Measurements from ENCODE around the gene SUSD3.

Gene SUSD3

DNA sequence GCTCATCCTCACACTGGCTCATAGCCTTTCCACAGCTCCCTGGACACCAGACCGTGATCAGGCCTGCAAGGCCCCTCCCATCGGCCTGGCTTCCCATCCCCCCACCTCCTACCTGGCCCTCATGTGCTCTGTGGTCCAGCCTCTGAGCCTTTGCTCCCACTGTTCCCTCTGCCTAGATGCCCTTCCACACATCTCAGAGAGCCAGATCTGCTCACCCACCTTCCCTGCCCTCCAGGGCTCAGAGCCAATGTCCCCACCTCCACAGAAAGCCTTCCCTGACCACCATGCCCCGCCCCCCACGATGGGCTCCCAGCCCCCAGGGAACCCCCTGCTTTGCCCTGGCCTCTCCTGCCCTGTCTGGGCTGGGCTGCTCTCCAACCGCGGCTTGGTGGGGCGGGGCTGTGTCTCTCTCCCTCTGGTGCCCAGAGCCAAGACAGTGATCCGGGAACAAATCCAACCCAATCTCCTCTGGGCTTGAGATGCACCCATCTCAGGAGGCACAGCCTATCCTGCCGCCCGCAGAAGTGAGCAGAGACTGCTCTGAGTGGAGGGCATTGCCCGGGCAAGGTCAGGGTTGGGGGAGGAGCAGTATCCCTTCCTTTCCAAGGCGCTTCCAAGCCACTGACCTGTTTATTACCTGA, 73.9 kb downstream of the SUSD3 start:
- TF ChIP-seq, protein P1, sequence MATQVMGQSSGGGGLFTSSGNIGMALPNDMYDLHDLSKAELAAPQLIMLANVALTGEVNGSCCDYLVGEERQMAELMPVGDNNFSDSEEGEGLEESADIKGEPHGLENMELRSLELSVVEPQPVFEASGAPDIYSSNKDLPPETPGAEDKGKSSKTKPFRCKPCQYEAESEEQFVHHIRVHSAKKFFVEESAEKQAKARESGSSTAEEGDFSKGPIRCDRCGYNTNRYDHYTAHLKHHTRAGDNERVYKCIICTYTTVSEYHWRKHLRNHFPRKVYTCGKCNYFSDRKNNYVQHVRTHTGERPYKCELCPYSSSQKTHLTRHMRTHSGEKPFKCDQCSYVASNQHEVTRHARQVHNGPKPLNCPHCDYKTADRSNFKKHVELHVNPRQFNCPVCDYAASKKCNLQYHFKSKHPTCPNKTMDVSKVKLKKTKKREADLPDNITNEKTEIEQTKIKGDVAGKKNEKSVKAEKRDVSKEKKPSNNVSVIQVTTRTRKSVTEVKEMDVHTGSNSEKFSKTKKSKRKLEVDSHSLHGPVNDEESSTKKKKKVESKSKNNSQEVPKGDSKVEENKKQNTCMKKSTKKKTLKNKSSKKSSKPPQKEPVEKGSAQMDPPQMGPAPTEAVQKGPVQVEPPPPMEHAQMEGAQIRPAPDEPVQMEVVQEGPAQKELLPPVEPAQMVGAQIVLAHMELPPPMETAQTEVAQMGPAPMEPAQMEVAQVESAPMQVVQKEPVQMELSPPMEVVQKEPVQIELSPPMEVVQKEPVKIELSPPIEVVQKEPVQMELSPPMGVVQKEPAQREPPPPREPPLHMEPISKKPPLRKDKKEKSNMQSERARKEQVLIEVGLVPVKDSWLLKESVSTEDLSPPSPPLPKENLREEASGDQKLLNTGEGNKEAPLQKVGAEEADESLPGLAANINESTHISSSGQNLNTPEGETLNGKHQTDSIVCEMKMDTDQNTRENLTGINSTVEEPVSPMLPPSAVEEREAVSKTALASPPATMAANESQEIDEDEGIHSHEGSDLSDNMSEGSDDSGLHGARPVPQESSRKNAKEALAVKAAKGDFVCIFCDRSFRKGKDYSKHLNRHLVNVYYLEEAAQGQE (IDR thresholded peaks at IDR 0.05; ENCODE audit: low read depth): no peak
- TF ChIP-seq CEBPB (IDR thresholded peaks at IDR 0.05) (no peak), RAD21 (IDR thresholded peaks at IDR 0.05; ENCODE audit: low read depth) (no peak), FOXM1 (IDR thresholded peaks at IDR 0.05; ENCODE audit: borderline replicate concordance, low read depth) (no peak), TAF1 (IDR thresholded peaks at IDR 0.05; ENCODE audit: low read depth) (no peak), EP300 (IDR thresholded peaks at IDR 0.05; ENCODE audit: borderline replicate concordance) (no peak), ZBTB7A (IDR thresholded peaks at IDR 0.05; ENCODE audit: low read depth) (no peak), YY1 (IDR thresholded peaks at IDR 0.05; ENCODE audit: low read depth) (no peak), CREB1 (IDR thresholded peaks at IDR 0.05; ENCODE audit: low read depth) (no peak), USF1 (IDR thresholded peaks at IDR 0.05) (no peak), NFIC (IDR thresholded peaks at IDR 0.05) (no peak), EGR1 (IDR thresholded peaks at IDR 0.05) (no peak), TCF12 (IDR thresholded peaks at IDR 0.05; ENCODE audit: low read depth) (no peak), MAX (IDR thresholded peaks at IDR 0.05) (no peak)

DNA sequence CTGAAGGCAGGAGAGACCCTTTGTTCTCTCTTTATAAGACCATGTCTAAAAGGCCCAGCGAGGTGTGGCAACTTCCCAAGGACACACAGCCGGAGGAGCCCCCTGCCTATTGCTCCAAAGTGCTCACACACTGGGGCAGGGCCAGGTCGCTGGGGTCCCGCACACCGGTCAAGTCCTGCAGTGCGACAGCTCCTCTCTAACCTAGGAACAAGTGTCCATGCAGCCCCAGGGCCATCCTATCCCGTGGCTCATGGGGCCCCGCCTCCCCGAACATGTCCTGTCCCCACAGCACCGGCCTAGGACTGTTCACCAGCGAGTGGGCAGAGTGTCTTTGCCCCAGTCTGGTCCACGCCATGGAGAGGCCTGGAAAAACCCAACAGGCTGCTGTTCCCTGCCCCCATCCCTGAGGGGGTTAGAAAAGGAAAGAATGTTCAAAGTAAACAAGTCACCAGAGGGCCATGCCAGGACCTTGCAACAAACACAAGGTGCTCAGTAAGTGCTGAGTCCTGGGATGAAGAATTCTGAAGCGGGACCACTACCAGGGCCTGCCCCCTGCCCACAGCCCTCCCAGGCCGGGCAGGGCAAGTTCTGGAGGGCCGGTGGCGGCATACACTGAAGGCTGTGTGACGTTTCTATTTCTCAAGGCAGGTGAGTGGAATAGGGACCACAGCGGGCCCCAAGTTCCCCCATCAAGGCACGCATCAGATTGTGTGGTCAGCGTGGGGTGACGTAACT, 74.6 kb downstream of the SUSD3 start:
- no peak for TF ChIP-seq TAF1 (IDR thresholded peaks at IDR 0.05; ENCODE audit: low read depth)
- TF ChIP-seq, protein P1 (IDR thresholded peaks at IDR 0.05; ENCODE audit: low read depth): no peak
- no peak for TF ChIP-seq NFIC (IDR thresholded peaks at IDR 0.05)
- no peak for TF ChIP-seq TEAD4 (IDR thresholded peaks at IDR 0.05)
- TF ChIP-seq ZBTB7A (IDR thresholded peaks at IDR 0.05; ENCODE audit: low read depth): no peak
- no peak for TF ChIP-seq YY1 (IDR thresholded peaks at IDR 0.05; ENCODE audit: low read depth)

- TF ChIP-seq EGR1 (IDR thresholded peaks at IDR 0.05) (0 out of 2 replicates have a peak, but pooled peaks have one; percentile 23), ZBTB7A (IDR thresholded peaks at IDR 0.05; ENCODE audit: low read depth) (0 out of 2 replicates have a peak, but pooled peaks have one; percentile 55)
- TF ChIP-seq, protein P1 (IDR thresholded peaks at IDR 0.05; ENCODE audit: low read depth): no peak
Observed at GRCh38 chr9:93133681-93134014, 75.1 kb downstream of the SUSD3 start.

- peak; percentile 94 for TF ChIP-seq ZBTB7A (IDR thresholded peaks at IDR 0.05; ENCODE audit: low read depth)
- 0 out of 2 replicates have a peak, but pooled peaks have one; percentile 5 for TF ChIP-seq TEAD4 (IDR thresholded peaks at IDR 0.05)
- no peak for TF ChIP-seq YY1 (IDR thresholded peaks at IDR 0.05; ENCODE audit: low read depth)
- no peak for TF ChIP-seq USF1 (IDR thresholded peaks at IDR 0.05)
- no peak for TF ChIP-seq CREB1 (IDR thresholded peaks at IDR 0.05; ENCODE audit: low read depth)
- TF ChIP-seq EGR1 (IDR thresholded peaks at IDR 0.05): peak; percentile 84
- no peak for TF ChIP-seq RAD21 (IDR thresholded peaks at IDR 0.05; ENCODE audit: low read depth)
- TF ChIP-seq FOXM1 (IDR thresholded peaks at IDR 0.05; ENCODE audit: borderline replicate concordance, low read depth): no peak
- peak; percentile 17; the same call in 1 of the 2 replicates for TF ChIP-seq TCF12 (IDR thresholded peaks at IDR 0.05; ENCODE audit: low read depth)
- peak; percentile 39; the same call in 1 of the 2 replicates for TF ChIP-seq TAF1 (IDR thresholded peaks at IDR 0.05; ENCODE audit: low read depth)
- TF ChIP-seq NFIC (IDR thresholded peaks at IDR 0.05): no peak
- TF ChIP-seq EP300 (IDR thresholded peaks at IDR 0.05; ENCODE audit: borderline replicate concordance): no peak
- no peak for TF ChIP-seq CEBPB (IDR thresholded peaks at IDR 0.05)
- TF ChIP-seq, protein P1 (IDR thresholded peaks at IDR 0.05; ENCODE audit: low read depth): no peak
- peak; percentile 59 for TF ChIP-seq MAX (IDR thresholded peaks at IDR 0.05)
Observed at GRCh38 chr9:93134015-93134739, 75.7 kb downstream of the SUSD3 start, which contains the start of gene NINJ1. Gene NINJ1, minus strand, starts transcription at chr9:93134251. Its CDS starts 34 bp downstream, at chr9:93134217.
